Naive thymus-derived CD4-positive, alpha-beta T cell (primary cell): ENCODE results near the gene ELP4. TPM values are rescaled to one million over a fixed set of nuclear protein-coding genes. Genes with fewer than 3 reads are reported as not detected.
A peak's percentile ranks its signal among the peaks of the same experiment; 100 is the strongest.

Experiments used
- ATAC-seq: fragments of 150-1000 bp; cut with Tn5 transposase; 2 replicates; pipeline ENCODE4 v1.10.0; 2021; ENCODE audit warnings: mild to moderate bottlenecking, moderate library complexity
- CTCF ChIA-PET: fragments of 350-600 bp; sonication (Branson Sonifier 250); formaldehyde crosslinking; loops from one replicate; lab custom pipeline; 2021; ENCODE audit warnings: antibody characterized with exemption; lab: Charles Lee
- POLR2A ChIA-PET: fragments of 350-600 bp; sonication (Branson Sonifier 250); formaldehyde crosslinking; loops from one replicate; lab custom pipeline; 2021; ENCODE audit warnings: antibody characterized with exemption, inconsistent platforms; lab: Charles Lee
- DNase-seq, 9 donors: peaks; one replicate each; pipeline versions ENCODE4 v3.0.0 to v3.0.0-alpha.2; 2020 to 2022; ENCODE audit warnings: mixed read lengths in 1 of 9
- H3K27ac ChIP-seq: one replicate; pipeline ENCODE4 v1.7.0; 2013; ENCODE audit warnings: mild to moderate bottlenecking, low read depth, low read length, moderate library complexity
- H3K27me3 ChIP-seq, 2 donors: one replicate each; pipeline ENCODE4 v1.7.0; 2013; ENCODE audit warnings: low read length in 2 of 2, mild to moderate bottlenecking in 2 of 2, moderate library complexity in 2 of 2; ENCODE audit not compliant: control insufficient read depth in 2 of 2, insufficient read depth in 2 of 2
- H3K36me3 ChIP-seq, 3 experiments: 1 replicate in 2 of 3; 2 replicates in 1 of 3; pipeline ENCODE4 v1.7.0; 2013; ENCODE audit warnings: low read length in 3 of 3, mild to moderate bottlenecking in 3 of 3, moderate library complexity in 1 of 3; ENCODE audit not compliant: insufficient read depth in 3 of 3, control insufficient read depth in 2 of 3
- H3K4me1 ChIP-seq, 2 donors: one replicate each; pipeline ENCODE4 v1.7.0; 2013; ENCODE audit warnings: low read length in 2 of 2, mild to moderate bottlenecking in 2 of 2, moderate library complexity in 1 of 2; ENCODE audit not compliant: control insufficient read depth in 2 of 2, insufficient read depth in 2 of 2
- H3K4me3 ChIP-seq: 2 replicates; pipeline ENCODE4 v1.7.0; 2013; ENCODE audit warnings: mild to moderate bottlenecking, low read length
- H3K9me3 ChIP-seq, 3 experiments: 1 replicate in 2 of 3; 2 replicates in 1 of 3; pipeline ENCODE4 v1.7.0; 2013; ENCODE audit warnings: low read length in 3 of 3; ENCODE audit not compliant: control insufficient read depth in 2 of 3
- H3K27ac Mint-ChIP-seq, 9 donors: one replicate each; pipeline ENCODE4 v1.8.0; 2020 to 2022; ENCODE audit warnings: mixed read lengths in 9 of 9, mild to moderate bottlenecking in 8 of 9, moderate library complexity in 5 of 9, inconsistent platforms in 2 of 9
- H3K27me3 Mint-ChIP-seq, 5 donors: one replicate each; pipeline ENCODE4 v1.8.0; 2021 to 2022; ENCODE audit warnings: mixed read lengths in 5 of 5, mild to moderate bottlenecking in 1 of 5
- H3K36me3 Mint-ChIP-seq, 5 donors: one replicate each; pipeline ENCODE4 v1.8.0; 2020 to 2022; ENCODE audit warnings: mixed read lengths in 5 of 5, mild to moderate bottlenecking in 3 of 5, inconsistent platforms in 1 of 5
- H3K4me1 Mint-ChIP-seq, 7 donors: one replicate each; pipeline ENCODE4 v1.8.0; 2020 to 2022; ENCODE audit warnings: mixed read lengths in 7 of 7, mild to moderate bottlenecking in 3 of 7, inconsistent platforms in 1 of 7
- H3K4me3 Mint-ChIP-seq, 10 donors: one replicate each; pipeline ENCODE4 v1.8.0; 2020 to 2022; ENCODE audit warnings: mild to moderate bottlenecking in 10 of 10, mixed read lengths in 10 of 10, moderate library complexity in 6 of 10, inconsistent platforms in 2 of 10
- H3K9me3 Mint-ChIP-seq, 11 donors: one replicate each; pipeline ENCODE4 v1.8.0; 2020 to 2022; ENCODE audit warnings: mixed read lengths in 11 of 11, mild to moderate bottlenecking in 4 of 11, inconsistent platforms in 1 of 11, moderate library complexity in 1 of 11
- intact Hi-C, 2 donors: fragments of 100-400 bp; cut with micrococcal nuclease; formaldehyde crosslinking; loops; one replicate each; pipeline ENCODE4 v1.15.1; 2023
- polyA plus RNA-seq, 2 donors: library from polyadenylated mRNA; unstranded; fragments of 300-500 nt; fragmentation: Illumina TruSeq; gene quantifications; one replicate each; pipeline ENCODE4 v1.2.3, GENCODE V29; 2021
- total RNA-seq, 6 experiments: library from RNA in 5 of 6; stranded (reverse) in 5 of 6; gene quantifications; 1 replicate in 5 of 6; 2 replicates in 1 of 6; pipeline ENCODE4 v1.2.3 and lab custom pipeline; 2021 to 2026

The ELP4 gene
- total and polyA plus RNA-seq, 7 experiments from 2014 or later: 16.8 to 23.5 (median 21.2) TPM

DNA sequence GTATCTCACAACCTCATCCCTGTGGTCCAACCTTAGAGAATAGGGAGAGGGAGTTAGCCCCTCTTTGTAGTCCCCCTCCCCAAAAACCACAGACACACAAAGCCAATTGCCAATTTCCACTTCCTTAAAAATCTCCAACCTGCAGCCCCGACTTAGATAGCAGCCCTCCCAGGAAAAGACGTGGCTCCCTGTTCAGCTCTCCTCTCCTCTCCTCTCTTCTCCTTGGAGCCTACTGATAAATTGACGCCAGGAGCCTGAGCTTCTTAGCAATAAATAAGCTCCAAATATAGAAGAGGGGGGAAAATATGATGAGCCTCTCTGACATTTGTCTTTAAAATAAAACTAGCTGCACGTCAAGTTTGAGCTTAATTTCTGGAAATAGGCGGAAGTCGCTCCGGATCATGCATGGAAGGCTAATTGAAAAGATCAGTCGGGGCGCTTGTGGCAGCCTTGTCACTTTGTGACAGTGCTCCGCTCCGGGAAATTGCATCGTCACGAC is 294.3 kb downstream of the ELP4 start:
- Histone ChIP-seq H3K27me3 (peaks cover 22 to 63% of the 10 kb centered on the region in 2 donors), H3K9me3 (peaks cover 0 to 6% (median 0%) of the 10 kb centered on the region in 3 experiments), H3K4me1 (peaks cover 5 to 24% of the 10 kb centered on the region in 2 donors), H3K4me3 (no peak overlapping the region), H3K27ac (no peak overlapping the region), H3K36me3 (no peaks in the 10 kb centered on the region)
- H3K27ac Mint-ChIP-seq: peak overlapping the region in 2 of 9 donors; percentile 39 to 78
- H3K4me3 Mint-ChIP-seq: peak overlapping the region; percentile 23 to 82 (median 72)
- peaks cover 0 to 26% (median 17%) of the 10 kb centered on the region in 5 donors for H3K36me3 Mint-ChIP-seq
- ChIA-PET POLR2A (no interaction called here), CTCF (no interaction called here)
- H3K4me1 Mint-ChIP-seq: peaks cover 26 to 60% (median 50%) of the 10 kb centered on the region in 7 donors
- ATAC-seq (no peak), DNase-seq (no peak)
- intact Hi-C loops: loop anchor here in 1 of 2 donors (2.0 to 5.0 kb wide), 2 partner anchors 13 to 628 kb away; no protein-coding TSS in a partner anchor
- peaks cover 85 to 94% (median 87%) of the 10 kb centered on the region in 5 donors for H3K27me3 Mint-ChIP-seq
- peaks cover 4 to 73% (median 29%) of the 10 kb centered on the region in 11 donors for H3K9me3 Mint-ChIP-seq

DNA sequence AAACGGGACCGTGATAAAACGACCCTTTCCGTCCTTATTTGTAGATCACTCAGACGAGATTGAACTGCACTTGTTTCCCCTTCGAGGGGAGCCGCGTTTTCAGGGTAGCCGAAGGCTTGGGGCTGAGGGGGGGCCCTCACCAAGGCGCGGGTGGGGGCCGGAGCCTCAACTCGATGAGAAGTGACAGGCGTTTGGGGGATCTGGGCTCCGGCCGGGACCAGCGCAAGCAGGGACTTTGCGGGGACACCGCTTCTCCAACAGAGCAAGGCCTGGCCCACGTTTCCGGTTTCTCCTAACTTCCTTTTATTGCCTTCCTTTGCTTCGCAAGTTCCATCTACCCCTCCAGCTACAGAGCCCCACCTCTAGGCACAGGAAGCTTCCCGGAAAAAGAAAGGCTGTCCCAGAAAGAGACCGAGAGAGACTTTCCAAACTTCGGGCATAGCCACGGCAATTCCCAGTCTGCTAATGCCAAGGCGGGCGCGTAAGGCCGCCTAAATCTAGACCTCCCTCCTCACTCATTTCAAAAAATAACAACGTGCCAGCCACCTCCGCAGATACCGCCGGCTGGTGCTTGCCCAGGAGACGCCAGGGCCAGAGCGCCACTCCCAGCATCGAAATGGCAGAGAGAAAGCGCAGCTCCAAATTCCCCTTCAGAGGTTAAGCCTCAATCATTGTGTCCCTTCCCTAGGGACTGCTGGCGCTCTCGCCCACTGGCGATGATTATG is 294.9 kb downstream of the ELP4 start:
- H3K4me1 Mint-ChIP-seq: peaks cover 30 to 60% (median 52%) of the 10 kb centered on the region in 7 donors
- peaks cover 5 to 26% of the 10 kb centered on the region in 2 donors for H3K4me1 ChIP-seq
- intact Hi-C loops: loop anchor here in 1 of 2 donors (5.0 kb wide), 1 partner anchor 628 kb away; no protein-coding TSS in a partner anchor
- H3K27me3 Mint-ChIP-seq: peaks cover 86 to 96% (median 87%) of the 10 kb centered on the region in 5 donors
- H3K9me3 ChIP-seq: peaks cover 0 to 6% (median 0%) of the 10 kb centered on the region in 3 experiments
- POLR2A ChIA-PET: no interaction called here
- peak overlapping the region; percentile 36 to 82 (median 72) for H3K4me3 Mint-ChIP-seq
- peaks cover 0 to 32% (median 17%) of the 10 kb centered on the region in 5 donors for H3K36me3 Mint-ChIP-seq
- no peak overlapping the region for H3K4me3 ChIP-seq
- peak overlapping the region in 3 of 9 donors; percentile 5 to 78 (median 34) for H3K27ac Mint-ChIP-seq
- CTCF ChIA-PET: no interaction called here
- H3K27me3 ChIP-seq: peaks cover 22 to 68% of the 10 kb centered on the region in 2 donors
- H3K36me3 ChIP-seq: no peaks in the 10 kb centered on the region
- DNase-seq: no peak
- peaks cover 4 to 70% (median 29%) of the 10 kb centered on the region in 11 donors for H3K9me3 Mint-ChIP-seq
- H3K27ac ChIP-seq: no peak overlapping the region
- no peak for ATAC-seq

DNA sequence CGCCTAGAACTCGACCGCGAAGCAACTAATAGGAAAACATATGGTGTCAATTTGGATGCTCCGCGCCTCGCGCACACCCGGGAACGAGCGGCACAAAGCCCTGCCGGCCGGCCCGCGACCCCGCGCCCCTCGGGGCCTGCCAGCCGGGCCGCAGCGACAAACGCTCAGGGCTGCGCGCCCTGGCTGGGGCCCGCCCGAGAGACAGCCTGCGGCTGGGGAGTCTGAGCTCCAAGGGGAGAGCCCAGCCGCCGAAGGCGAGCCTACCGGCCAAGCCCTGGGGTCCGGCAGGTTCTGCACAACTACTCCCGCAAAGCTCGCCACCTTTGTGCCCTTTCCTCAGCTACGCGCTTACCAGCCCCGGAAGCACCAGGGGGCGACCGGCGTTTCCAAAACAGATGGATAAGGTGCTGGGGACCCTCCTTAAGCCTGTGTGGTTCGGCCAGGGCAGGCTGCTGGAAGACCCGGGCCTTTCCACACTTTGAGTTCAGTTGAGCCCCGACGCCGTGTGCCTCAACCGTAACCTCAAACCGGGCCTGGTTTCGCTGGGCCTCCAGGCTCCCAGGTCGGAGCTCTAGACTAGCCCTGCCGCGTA is 295.6 kb downstream of the ELP4 start:
- peaks cover 0 to 31% (median 14%) of the 10 kb centered on the region in 5 donors for H3K36me3 Mint-ChIP-seq
- POLR2A ChIA-PET: no interaction called here
- peaks cover 5 to 26% of the 10 kb centered on the region in 2 donors for H3K4me1 ChIP-seq
- H3K4me1 Mint-ChIP-seq: peaks cover 29 to 61% (median 51%) of the 10 kb centered on the region in 7 donors
- CTCF ChIA-PET: no interaction called here
- DNase-seq: no peak
- no peak for ATAC-seq
- no peak overlapping the region for H3K4me3 ChIP-seq
- peaks cover 85 to 92% (median 86%) of the 10 kb centered on the region in 5 donors for H3K27me3 Mint-ChIP-seq
- peak overlapping the region; percentile 31 to 82 (median 70) for H3K4me3 Mint-ChIP-seq
- H3K27ac Mint-ChIP-seq: peak overlapping the region in 2 of 9 donors; percentile 5 to 78
- peaks cover 0 to 3% (median 0%) of the 10 kb centered on the region in 3 experiments for H3K9me3 ChIP-seq
- intact Hi-C loops: no loop called here
- H3K9me3 Mint-ChIP-seq: peaks cover 4 to 67% (median 27%) of the 10 kb centered on the region in 11 donors
- H3K27ac ChIP-seq: no peak overlapping the region
- peaks cover 22 to 69% of the 10 kb centered on the region in 2 donors for H3K27me3 ChIP-seq
- no peaks in the 10 kb centered on the region for H3K36me3 ChIP-seq

DNA sequence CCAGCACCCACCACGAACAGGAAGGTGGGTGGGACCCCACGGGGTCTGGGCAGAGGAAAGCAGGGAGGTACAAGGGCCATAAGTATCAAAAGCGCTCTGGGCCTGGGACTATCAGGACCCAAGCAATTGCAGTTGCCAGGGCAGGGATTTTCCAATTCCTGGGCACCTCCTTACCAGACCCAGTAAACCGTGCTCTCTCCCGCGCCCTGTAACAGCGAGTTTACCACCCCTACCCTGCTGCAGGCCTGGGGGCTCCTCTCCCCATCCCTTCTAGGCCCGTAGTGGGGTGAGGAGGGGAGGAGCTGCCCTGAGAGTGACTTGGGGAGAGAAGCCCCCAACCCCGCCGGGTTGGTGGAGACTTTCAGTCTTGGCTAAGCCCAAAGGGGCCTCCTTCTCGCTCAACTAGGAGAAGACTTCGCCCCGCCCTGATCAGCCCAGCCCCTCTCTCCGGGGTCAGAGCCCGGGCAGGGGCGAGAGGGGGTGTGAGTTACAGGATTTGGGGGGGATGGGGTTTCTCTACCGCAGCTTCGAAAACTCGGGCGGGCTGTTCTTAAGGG is 296.1 kb downstream of the ELP4 start:
- Mint-ChIP-seq H3K4me1 (peaks cover 30 to 58% (median 48%) of the 10 kb centered on the region in 7 donors), H3K27ac (no peak overlapping the region), H3K36me3 (peaks cover 0 to 26% (median 11%) of the 10 kb centered on the region in 5 donors), H3K27me3 (peaks cover 81 to 89% (median 82%) of the 10 kb centered on the region in 5 donors), H3K4me3 (peak overlapping the region in 2 of 10 donors; percentile 21 to 81), H3K9me3 (peaks cover 4 to 61% (median 22%) of the 10 kb centered on the region in 11 donors)
- Histone ChIP-seq H3K9me3 (no peaks in the 10 kb centered on the region), H3K36me3 (no peaks in the 10 kb centered on the region), H3K4me1 (peaks cover 5 to 29% of the 10 kb centered on the region in 2 donors), H3K27ac (no peak overlapping the region), H3K27me3 (peaks cover 22 to 68% of the 10 kb centered on the region in 2 donors), H3K4me3 (no peak overlapping the region)
- no peak for ATAC-seq
- POLR2A ChIA-PET: no interaction called here
- CTCF ChIA-PET: no interaction called here
- DNase-seq: no peak
- intact Hi-C loops: no loop called here

DNA sequence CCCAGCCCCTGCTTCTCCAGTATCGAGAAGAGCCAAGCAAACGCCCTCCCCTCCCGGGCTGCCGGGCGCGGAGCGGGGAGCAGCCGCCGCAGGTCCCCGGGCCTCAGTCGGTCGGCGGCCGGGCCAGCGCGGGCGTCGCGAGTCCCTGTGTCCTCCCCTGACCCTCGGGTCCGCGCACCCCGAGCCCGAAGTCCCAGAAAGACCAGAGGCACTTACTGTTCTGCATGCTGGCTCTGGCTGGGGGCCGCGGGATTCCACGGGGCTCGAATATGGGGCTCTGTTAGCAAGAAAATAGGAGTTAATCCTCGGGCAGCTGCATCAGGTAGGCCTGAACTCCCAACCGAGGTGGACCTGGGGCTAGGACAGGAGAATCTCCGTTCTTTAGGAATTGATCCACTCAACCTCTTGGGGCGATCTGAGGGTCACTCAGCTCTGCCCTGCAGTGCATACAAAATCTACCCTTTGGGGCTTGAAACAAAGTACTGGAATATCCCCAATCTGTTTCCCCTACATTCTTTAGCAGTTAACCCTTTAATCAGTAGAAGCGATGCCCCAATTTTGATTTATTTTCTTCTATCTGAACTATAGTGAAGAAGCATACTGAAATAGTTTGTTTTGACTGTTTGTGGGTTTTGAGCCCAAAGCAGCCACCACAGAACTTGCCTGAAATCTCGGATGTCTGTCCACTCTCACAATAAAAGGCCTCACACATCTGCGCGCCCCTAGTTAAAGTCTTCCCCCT is 296.8 kb downstream of the ELP4 start:
- Mint-ChIP-seq H3K27ac (peak overlapping the region in 1 of 9 donors; percentile 0), H3K27me3 (peaks cover 79 to 89% (median 82%) of the 10 kb centered on the region in 5 donors), H3K4me1 (peaks cover 33 to 59% (median 50%) of the 10 kb centered on the region in 7 donors), H3K4me3 (peak overlapping the region in 5 of 10 donors; percentile 0 to 37 (median 9)), H3K36me3 (peaks cover 0 to 31% (median 16%) of the 10 kb centered on the region in 5 donors), H3K9me3 (peaks cover 4 to 55% (median 18%) of the 10 kb centered on the region in 11 donors)
- no peak for DNase-seq
- ATAC-seq: no peak
- ChIA-PET POLR2A (no interaction called here), CTCF (no interaction called here)
- Histone ChIP-seq H3K4me3 (no peak overlapping the region), H3K9me3 (no peaks in the 10 kb centered on the region), H3K27ac (no peak overlapping the region), H3K27me3 (peaks cover 22 to 66% of the 10 kb centered on the region in 2 donors), H3K4me1 (peaks cover 5 to 34% of the 10 kb centered on the region in 2 donors), H3K36me3 (no peaks in the 10 kb centered on the region)
- intact Hi-C loops: no loop called here
